ENCODE measurements around the gene CLCA1.

DNA sequence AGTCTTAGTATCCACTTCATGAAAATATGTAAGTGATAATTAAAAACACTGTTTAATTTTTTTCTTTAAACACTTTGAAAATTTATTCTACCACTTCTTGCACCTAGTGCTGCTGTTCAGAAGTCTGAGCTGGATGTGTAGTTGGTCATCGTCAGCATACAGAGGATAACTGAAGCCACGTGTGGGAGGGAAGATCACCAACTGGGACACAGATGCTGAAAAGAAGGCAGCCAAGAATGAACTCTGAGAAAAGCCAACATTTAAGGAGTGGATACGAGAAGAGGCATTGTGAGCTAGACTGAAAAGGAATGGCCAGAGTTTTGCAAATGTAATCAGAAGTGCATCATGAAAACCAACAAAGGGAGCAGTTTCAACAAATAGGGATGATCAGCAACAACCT lies 53.5 kb downstream of the CLCA1 start:
- TF ChIP-seq POLR2A (IDR thresholded peaks at IDR 0.05) = no peak
- TF ChIP-seq, protein P1, sequence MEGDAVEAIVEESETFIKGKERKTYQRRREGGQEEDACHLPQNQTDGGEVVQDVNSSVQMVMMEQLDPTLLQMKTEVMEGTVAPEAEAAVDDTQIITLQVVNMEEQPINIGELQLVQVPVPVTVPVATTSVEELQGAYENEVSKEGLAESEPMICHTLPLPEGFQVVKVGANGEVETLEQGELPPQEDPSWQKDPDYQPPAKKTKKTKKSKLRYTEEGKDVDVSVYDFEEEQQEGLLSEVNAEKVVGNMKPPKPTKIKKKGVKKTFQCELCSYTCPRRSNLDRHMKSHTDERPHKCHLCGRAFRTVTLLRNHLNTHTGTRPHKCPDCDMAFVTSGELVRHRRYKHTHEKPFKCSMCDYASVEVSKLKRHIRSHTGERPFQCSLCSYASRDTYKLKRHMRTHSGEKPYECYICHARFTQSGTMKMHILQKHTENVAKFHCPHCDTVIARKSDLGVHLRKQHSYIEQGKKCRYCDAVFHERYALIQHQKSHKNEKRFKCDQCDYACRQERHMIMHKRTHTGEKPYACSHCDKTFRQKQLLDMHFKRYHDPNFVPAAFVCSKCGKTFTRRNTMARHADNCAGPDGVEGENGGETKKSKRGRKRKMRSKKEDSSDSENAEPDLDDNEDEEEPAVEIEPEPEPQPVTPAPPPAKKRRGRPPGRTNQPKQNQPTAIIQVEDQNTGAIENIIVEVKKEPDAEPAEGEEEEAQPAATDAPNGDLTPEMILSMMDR (IDR thresholded peaks at IDR 0.05) = no peak

Data from sigmoid colon (tissue), 3 donors.